K562 (cell line): ENCODE measurements around the gene AFF3. TPM values are rescaled to one million over a fixed set of nuclear protein-coding genes. Genes with fewer than 3 reads are reported as not detected.

ENCODE experiments used
- ATAC-seq: fragments of 200-7000 bp; cut with Tn5 transposase; 3 replicates; pipeline ENCODE4 v1.9.1; 2020; ENCODE audit warnings: moderate library complexity
- BruUV-seq: library from RNA; stranded (reverse); fragments of 400-500 nt; replicated peaks from 2 replicates; lab custom pipeline; 2021; lab: Mats Ljungman, UMichigan
- CTCF ChIA-PET: fragments of 300-600 bp; formaldehyde crosslinking; extraction: SDS; loops from one replicate; lab custom pipeline; 2021; ENCODE audit warnings: low intra/inter-chr PET ratio; lab: Yijun Ruan, JAX
- POLR2A ChIA-PET: fragments of 300-600, 350-650 bp; sonication (Branson Sonifier 250); formaldehyde crosslinking; extraction: SDS; loops from one replicate; lab custom pipeline; 2021; ENCODE audit warnings: antibody characterized with exemption, inconsistent platforms; lab: Yijun Ruan, JAX
- DNase-seq, 4 experiments: peaks; one replicate each; pipeline versions ENCODE4 v3.0.0 to v3.0.0-alpha.2; 2011 to 2018; ENCODE audit warnings: low spot score in 3 of 4, mixed read lengths in 3 of 4; ENCODE audit errors: extremely low read depth in 1 of 4
- FAIRE-seq: peaks from 2 replicates; lab custom pipeline; 2011; peaks lifted over from hg19 to GRCh38; lab: Jason Lieb, UNC
- H2AFZ ChIP-seq: 2 replicates; pipeline ENCODE4 v1.6.0; 2011; ENCODE audit warnings: low read depth, low read length, control low read depth, inconsistent platforms
- H3K27ac ChIP-seq: fragments of 200-600 bp; 3 replicates; pipeline ENCODE4 v1.8.0; 2011; ENCODE audit warnings: low read depth, mild to moderate bottlenecking, control low read depth, inconsistent platforms, low read length, moderate library complexity, mixed read lengths; ENCODE audit errors: extremely low read depth
- H3K27me3 ChIP-seq, 2 experiments: fragments of 300-600 bp in 1 of 2; 2 replicates in 1 of 2; 3 replicates in 1 of 2; pipeline versions ENCODE4 v1.6.0 to v1.8.0; 2011; ENCODE audit warnings: inconsistent platforms in 2 of 2, low read length in 2 of 2, mild to moderate bottlenecking in 1 of 2, mixed read lengths in 1 of 2, moderate library complexity in 1 of 2; ENCODE audit not compliant: control insufficient read depth in 2 of 2, insufficient read depth in 2 of 2
- H3K36me3 ChIP-seq: fragments of 300-600 bp; 3 replicates; pipeline ENCODE4 v1.8.0; 2011; ENCODE audit warnings: mild to moderate bottlenecking, low read length, inconsistent platforms; ENCODE audit not compliant: control insufficient read depth, insufficient read depth
- H3K4me1 ChIP-seq, 2 experiments: fragments of 200-600 bp in 1 of 2; replicated peaks in 1 of 2; 2 replicates in 1 of 2; 3 replicates in 1 of 2; pipeline versions ENCODE4 v1.5.1 to v1.8.0; 2011; ENCODE audit warnings: inconsistent platforms in 2 of 2, low read length in 2 of 2, mild to moderate bottlenecking in 1 of 2, mixed read lengths in 1 of 2, moderate library complexity in 1 of 2; ENCODE audit not compliant: control insufficient read depth in 2 of 2, insufficient read depth in 2 of 2
- H3K4me2 ChIP-seq: 2 replicates; pipeline ENCODE4 v1.6.1; 2011; ENCODE audit warnings: low read length, control low read depth, inconsistent platforms, mixed read lengths; ENCODE audit not compliant: insufficient read depth
- H3K4me3 ChIP-seq: fragments of 200-600 bp; sonication (generic), shearing (Covaris generic); 2 replicates; pipeline ENCODE4 v1.5.1; 2016; ENCODE audit warnings: control low read depth, inconsistent platforms
- H3K79me2 ChIP-seq: fragments of 200-600 bp; 3 replicates; pipeline ENCODE4 v1.8.0; 2011; ENCODE audit warnings: low read length, inconsistent platforms; ENCODE audit not compliant: control insufficient read depth, insufficient read depth
- H3K9ac ChIP-seq, 2 experiments: 2 replicates each; pipeline versions ENCODE4 v1.6.0 to v1.6.1; 2011; ENCODE audit warnings: low read depth in 2 of 2, low read length in 2 of 2, control low read depth in 1 of 2, inconsistent platforms in 1 of 2, mild to moderate bottlenecking in 1 of 2, mixed read lengths in 1 of 2; ENCODE audit not compliant: insufficient read depth in 1 of 2
- H3K9me1 ChIP-seq: one replicate; pipeline ENCODE4 v1.6.0; 2011; ENCODE audit warnings: inconsistent platforms, mild to moderate bottlenecking, low read length, moderate library complexity; ENCODE audit not compliant: control insufficient read depth, insufficient read depth
- H3K9me3 ChIP-seq: replicated peaks from 2 replicates; pipeline ENCODE4 v1.5.1; 2011; ENCODE audit warnings: low read depth, low read length, inconsistent platforms; ENCODE audit not compliant: control insufficient read depth, insufficient read depth
- H4K20me1 ChIP-seq: replicated peaks from 2 replicates; pipeline ENCODE4 v1.6.1; 2011; ENCODE audit warnings: low read length, inconsistent platforms, mixed read lengths; ENCODE audit not compliant: control insufficient read depth, insufficient read depth
- ESRRA ChIP-seq: fragments of 450-650 bp; IDR thresholded peaks from 2 replicates; pipeline ENCODE4 v1.6.1; 2014; ENCODE audit warnings: low read depth, mild to moderate bottlenecking, moderate library complexity, borderline replicate concordance
- HDAC2 ChIP-seq: fragments of 450-650 bp; IDR thresholded peaks from 2 replicates; pipeline ENCODE4 v1.6.1; 2016; ENCODE audit warnings: mild to moderate bottlenecking
- HES1 ChIP-seq: fragments of 450-650 bp; IDR thresholded peaks from 2 replicates; pipeline ENCODE4 v1.6.1; 2016; ENCODE audit warnings: low read depth, mild to moderate bottlenecking, moderate library complexity
- MECOM ChIP-seq: fragments of 250-450 bp; sonication (Bioruptor Pico); IDR thresholded peaks from 2 replicates; pipeline ENCODE4 v1.8.0; 2022; ENCODE audit warnings: inconsistent platforms
- MEF2A ChIP-seq: IDR thresholded peaks from 2 replicates; pipeline ENCODE4 v1.6.1; 2011; ENCODE audit warnings: low read depth, mild to moderate bottlenecking, low read length, moderate library complexity; ENCODE audit not compliant: control insufficient read depth
- MXI1 ChIP-seq: IDR thresholded peaks from 2 replicates; pipeline ENCODE4 v1.6.1; 2011; ENCODE audit warnings: low read depth, mild to moderate bottlenecking, improper control_type of control experiment, low read length
- TAF9B ChIP-seq: fragments of 450-650 bp; IDR thresholded peaks from 2 replicates; pipeline ENCODE4 v1.6.1; 2018; ENCODE audit warnings: mild to moderate bottlenecking; ENCODE audit not compliant: partially characterized antibody
- ZHX1 ChIP-seq: fragments of 150-350 bp; conservative IDR thresholded peaks from 2 replicates; pipeline ENCODE4 v1.6.1; 2014; ENCODE audit warnings: low read length
- ZNF407 ChIP-seq: fragments of 450-650 bp; IDR thresholded peaks from 2 replicates; pipeline ENCODE4 v1.6.1; 2016; ENCODE audit warnings: low read depth
- ZNF449 ChIP-seq: fragments of 250-450 bp; sonication (Bioruptor Pico); IDR thresholded peaks from 2 replicates; pipeline ENCODE4 v1.8.0; 2022; ENCODE audit warnings: moderate library complexity, mild to moderate bottlenecking, inconsistent platforms
- WGBS: fragments of 100-300 bp; shearing (Covaris generic); methylation state at CpG from one replicate; pipeline ENCODE4 v1.1.6; 2016; ENCODE audit warnings: low coverage, mixed read lengths; ENCODE audit not compliant: insufficient coverage; ENCODE audit errors: missing lambda C conversion rate; 5-methylcytosine and 5-hydroxymethylcytosine counted together
- in situ Hi-C: fragments of 300-500 bp; cut with MboI; formaldehyde crosslinking; loops from 4 replicates; pipeline ENCODE4 v1.15.0; 2018; ENCODE audit warnings: inconsistent platforms, mixed read lengths
- intact Hi-C: fragments of 100-400 bp; cut with micrococcal nuclease; formaldehyde crosslinking; loops from 2 replicates; pipeline ENCODE4 v1.14.2; 2022
- polyA plus RNA-seq, 8 experiments: library from polyadenylated mRNA; depleted of rRNA in 4 of 8; stranded (reverse) in 5 of 8; unstranded in 3 of 8; fragments of >200 nt; fragmentation: Nextera tagmentation in 2 of 8; fragmentation: Illumina TruSeq in 1 of 8; extraction: Ambion mirVana in 2 of 8; extraction: Trizol in 1 of 8; gene quantifications; 2 replicates each; pipeline versions ENCODE4 v1.2.1 to v1.2.3, GENCODE V29; 2011 to 2014; ENCODE audit warnings: inconsistent platforms in 1 of 8, missing spikeins in 1 of 8
- total RNA-seq, 7 experiments: library from RNA; depleted of rRNA in 6 of 7; stranded (reverse); fragments of >200 nt in 6 of 7; fragmentation: Illumina TruSeq in 2 of 7; extraction: Trizol in 2 of 7; gene quantifications; 2 replicates each; pipeline versions ENCODE4 v1.2.1 to v1.2.3, GENCODE V29; 2011 to 2021; ENCODE audit warnings: low replicate concordance in 1 of 7

The AFF3 gene
- total and polyA plus RNA-seq, 9 of the 15 experiments (the other 6 are each of a cell fraction or from before 2014, with no cell fraction given) = 0.02 to 0.11 TPM; not detected in 7

GRCh38 chr2:99514357-99514756, 628.0 kb downstream of the AFF3 start:
- Histone ChIP-seq H3K4me1 (no peaks in the 10 kb centered on the region), H4K20me1 (no peaks in the 10 kb centered on the region), H3K36me3 (no peaks in the 10 kb centered on the region), H3K9ac (no peak overlapping the region), H3K79me2 (no peaks in the 10 kb centered on the region), H3K27me3 (peaks cover 22 to 31% of the 10 kb centered on the region in 2 experiments; a peak in 4 of 5 replicates), H3K27ac (no peak overlapping the region), H3K4me3 (no peak overlapping the region), H2AFZ (no peak overlapping the region), H3K9me3 (no peaks in the 10 kb centered on the region), H3K9me1 (no peaks in the 10 kb centered on the region), H3K4me2 (no peak overlapping the region)
- CTCF ChIA-PET = no interaction called here
- DNase-seq (no peak), ATAC-seq (no peak), FAIRE-seq (no peak)
- intact Hi-C loops = no loop called here
- WGBS = 3% methylated on average over 4 of the region's 4 CpGs
- in situ Hi-C loops = no loop called here
- BruUV-seq = no TSS peak
- POLR2A ChIA-PET = no interaction called here
- no peak for TF ChIP-seq HDAC2
- TF ChIP-seq MXI1 = no peak
- no peak for TF ChIP-seq MECOM (CRISPR knock-in tag)
- no peak for TF ChIP-seq ZNF407
- no peak for TF ChIP-seq HES1
- TF ChIP-seq TAF9B = no peak
- TF ChIP-seq ZNF449 = no peak
- TF ChIP-seq ZHX1 = no peak
- no peak for TF ChIP-seq ESRRA
- TF ChIP-seq MEF2A = no peak
